Endodermal cell (in vitro differentiated cells): Measurements from ENCODE around the gene MFSD2A. TPM values are rescaled to one million over a fixed set of nuclear protein-coding genes. Genes with fewer than 3 reads are reported as not detected.
A peak's percentile ranks its signal among the peaks of the same experiment; 100 is the strongest.

Experiments
- DNase-seq: peaks from one replicate; pipeline ENCODE4 v3.0.0-alpha.2; 2017
- H3K27ac ChIP-seq: 2 replicates; pipeline ENCODE4 v1.5.1; 2013; ENCODE audit warnings: mild to moderate bottlenecking, low read depth, low read length, moderate library complexity
- H3K27me3 ChIP-seq: 2 replicates; pipeline ENCODE4 v1.6.1; 2013; ENCODE audit warnings: mild to moderate bottlenecking, low read length, moderate library complexity; ENCODE audit not compliant: insufficient read depth, control insufficient read depth, poor library complexity, severe bottlenecking
- H3K36me3 ChIP-seq: 2 replicates; pipeline ENCODE4 v1.7.0; 2013; ENCODE audit warnings: mild to moderate bottlenecking, low read length, moderate library complexity; ENCODE audit not compliant: control insufficient read depth, insufficient read depth
- H3K4me1 ChIP-seq: one replicate; pipeline ENCODE4 v1.7.0; 2013; ENCODE audit warnings: low read length; ENCODE audit not compliant: control insufficient read depth, insufficient read depth
- H3K4me3 ChIP-seq: 2 replicates; pipeline ENCODE4 v1.5.1; 2013; ENCODE audit warnings: mild to moderate bottlenecking, low read length, moderate library complexity
- H3K9ac ChIP-seq: 2 replicates; pipeline ENCODE4 v1.6.1; 2013; ENCODE audit warnings: mild to moderate bottlenecking, low read length, moderate library complexity; ENCODE audit not compliant: poor library complexity, severe bottlenecking; ENCODE audit errors: extremely low read depth
- H3K9me3 ChIP-seq: 2 replicates; pipeline ENCODE4 v1.6.1; 2013; ENCODE audit warnings: mild to moderate bottlenecking, low read length, moderate library complexity; ENCODE audit not compliant: control insufficient read depth
- H3K27ac Mint-ChIP-seq: 2 replicates; pipeline ENCODE4 v1.8.0; 2020; ENCODE audit warnings: mixed read lengths
- H3K27me3 Mint-ChIP-seq: 2 replicates; pipeline ENCODE4 v1.8.0; 2021; ENCODE audit warnings: mild to moderate bottlenecking, mixed read lengths; ENCODE audit not compliant: insufficient read depth
- H3K36me3 Mint-ChIP-seq: 2 replicates; pipeline ENCODE4 v1.8.0; 2020; ENCODE audit warnings: low read depth, mixed read lengths
- H3K4me1 Mint-ChIP-seq: 2 replicates; pipeline ENCODE4 v1.8.0; 2020; ENCODE audit warnings: mixed read lengths
- H3K4me3 Mint-ChIP-seq: 2 replicates; pipeline ENCODE4 v1.8.0; 2020; ENCODE audit warnings: mild to moderate bottlenecking, moderate library complexity, mixed read lengths
- H3K9me3 Mint-ChIP-seq: 2 replicates; pipeline ENCODE4 v1.8.0; 2020; ENCODE audit warnings: mild to moderate bottlenecking, mixed read lengths
- WGBS, 2 experiments: methylation state at CpG; one replicate each; pipeline versions ENCODE4 v1.1.5 to v1.1.7; 2013; ENCODE audit warnings: missing lambda C conversion rate in 2 of 2, mixed read lengths in 1 of 2; ENCODE audit not compliant: insufficient coverage in 1 of 2, insufficient read length in 1 of 2; 5-methylcytosine and 5-hydroxymethylcytosine counted together
- total RNA-seq, 2 donors: library from RNA; stranded (reverse); fragmentation: NEBNext Ultra II Directional in 1 of 2; extraction: Animal tissue kit (Norgen Biotek cat#: 25700) in 1 of 2; gene quantifications; 2 replicates in 1 of 2; 3 replicates in 1 of 2; pipeline ENCODE4 v1.2.1, GENCODE V29; 2021
- TF ChIP-seq, protein P1 (sequence below): fragments of 200-600 bp; sonication (generic); conservative IDR thresholded peaks from 2 replicates; pipeline ENCODE4 v1.5.0; 2021; ENCODE audit warnings: antibody characterized with exemption, mild to moderate bottlenecking

The MFSD2A gene
- total RNA-seq, 2 donors from 2014 or later: 6.3 to 8.5 TPM

DNA sequence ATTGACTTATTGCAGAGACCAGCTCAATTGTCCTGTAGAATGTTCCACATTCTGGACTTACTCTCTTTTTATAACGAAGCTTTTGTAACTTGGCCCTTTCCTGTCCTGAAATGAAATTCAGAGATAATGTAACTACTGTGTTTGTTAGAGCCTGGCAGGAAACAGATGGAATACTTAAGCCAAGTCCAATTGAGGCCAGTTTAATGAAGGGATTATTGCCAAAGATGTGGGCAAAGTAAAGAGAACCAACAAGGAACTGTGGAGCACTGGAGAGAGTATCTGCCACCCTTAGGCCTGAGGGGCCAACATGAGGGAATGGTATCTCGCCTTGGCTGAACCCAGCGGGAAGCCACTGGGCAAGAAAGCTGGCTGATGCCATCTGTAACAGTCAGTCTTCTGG lies 32.9 kb downstream of the MFSD2A start:
- no peaks in the 10 kb centered on the region for H3K9me3 ChIP-seq
- no peaks in the 10 kb centered on the region for H3K27me3 ChIP-seq
- H3K36me3 ChIP-seq: no peaks in the 10 kb centered on the region
- no peak overlapping the region for H3K4me3 ChIP-seq
- Mint-ChIP-seq H3K27me3 (no peaks in the 10 kb centered on the region), H3K4me1 (no peaks in the 10 kb centered on the region), H3K36me3 (no peaks in the 10 kb centered on the region), H3K4me3 (no peak overlapping the region), H3K27ac (no peak overlapping the region), H3K9me3 (no peaks in the 10 kb centered on the region)
- H3K9ac ChIP-seq: no peak overlapping the region
- no peaks in the 10 kb centered on the region for H3K4me1 ChIP-seq
- 83 to 89% methylated on average over 1 to 3 of the region's 3 CpGs for WGBS, 2 experiments
- DNase-seq: peak; percentile 30
- TF ChIP-seq, protein P1, sequence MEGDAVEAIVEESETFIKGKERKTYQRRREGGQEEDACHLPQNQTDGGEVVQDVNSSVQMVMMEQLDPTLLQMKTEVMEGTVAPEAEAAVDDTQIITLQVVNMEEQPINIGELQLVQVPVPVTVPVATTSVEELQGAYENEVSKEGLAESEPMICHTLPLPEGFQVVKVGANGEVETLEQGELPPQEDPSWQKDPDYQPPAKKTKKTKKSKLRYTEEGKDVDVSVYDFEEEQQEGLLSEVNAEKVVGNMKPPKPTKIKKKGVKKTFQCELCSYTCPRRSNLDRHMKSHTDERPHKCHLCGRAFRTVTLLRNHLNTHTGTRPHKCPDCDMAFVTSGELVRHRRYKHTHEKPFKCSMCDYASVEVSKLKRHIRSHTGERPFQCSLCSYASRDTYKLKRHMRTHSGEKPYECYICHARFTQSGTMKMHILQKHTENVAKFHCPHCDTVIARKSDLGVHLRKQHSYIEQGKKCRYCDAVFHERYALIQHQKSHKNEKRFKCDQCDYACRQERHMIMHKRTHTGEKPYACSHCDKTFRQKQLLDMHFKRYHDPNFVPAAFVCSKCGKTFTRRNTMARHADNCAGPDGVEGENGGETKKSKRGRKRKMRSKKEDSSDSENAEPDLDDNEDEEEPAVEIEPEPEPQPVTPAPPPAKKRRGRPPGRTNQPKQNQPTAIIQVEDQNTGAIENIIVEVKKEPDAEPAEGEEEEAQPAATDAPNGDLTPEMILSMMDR: no peak
- no peak overlapping the region for H3K27ac ChIP-seq

DNA sequence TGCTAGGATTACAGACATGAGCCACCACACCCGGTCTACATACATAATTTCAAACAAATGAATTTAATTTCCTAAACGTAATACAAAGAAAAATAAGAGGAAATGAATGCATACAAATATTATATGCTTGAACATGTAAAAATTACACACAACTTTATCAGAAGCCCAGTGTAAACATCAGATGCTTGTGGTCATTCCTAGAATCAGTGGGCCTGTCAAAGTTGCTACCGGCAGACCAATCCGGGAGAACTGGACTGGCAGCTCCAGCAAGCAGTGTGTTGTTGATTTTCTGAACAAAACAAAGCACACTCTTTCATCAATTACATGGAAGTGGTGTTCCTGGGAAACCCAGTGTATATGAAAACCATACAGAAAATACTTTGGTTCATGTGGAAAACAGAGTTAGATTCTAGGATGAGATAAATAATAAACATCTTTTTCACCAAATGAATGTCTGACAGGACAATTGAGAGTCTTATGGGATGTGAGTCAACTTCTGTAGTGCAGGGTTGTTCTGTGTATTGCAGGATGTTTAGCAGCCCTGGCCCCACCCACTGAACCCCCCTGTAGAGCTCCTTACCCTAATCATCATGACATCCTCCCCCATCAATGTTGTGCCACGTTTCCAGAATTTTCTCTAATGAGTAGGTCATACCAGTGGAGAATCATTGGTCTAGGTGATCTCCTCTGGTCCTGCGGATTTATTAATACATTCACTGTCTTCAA lies 33.8 kb downstream of the MFSD2A start:
- Histone ChIP-seq H3K9me3 (no peaks in the 10 kb centered on the region), H3K27me3 (no peaks in the 10 kb centered on the region), H3K9ac (no peak overlapping the region), H3K4me1 (no peaks in the 10 kb centered on the region), H3K4me3 (no peak overlapping the region), H3K36me3 (no peaks in the 10 kb centered on the region), H3K27ac (no peak overlapping the region)
- TF ChIP-seq, protein P1: no peak
- Mint-ChIP-seq H3K4me3 (no peak overlapping the region), H3K27ac (no peak overlapping the region), H3K36me3 (no peaks in the 10 kb centered on the region), H3K27me3 (no peaks in the 10 kb centered on the region), H3K4me1 (no peaks in the 10 kb centered on the region), H3K9me3 (no peaks in the 10 kb centered on the region)
- peak; percentile 31 for DNase-seq
- 86 to 100% methylated on average over 1 to 6 of the region's 6 CpGs for WGBS, 2 experiments

DNA sequence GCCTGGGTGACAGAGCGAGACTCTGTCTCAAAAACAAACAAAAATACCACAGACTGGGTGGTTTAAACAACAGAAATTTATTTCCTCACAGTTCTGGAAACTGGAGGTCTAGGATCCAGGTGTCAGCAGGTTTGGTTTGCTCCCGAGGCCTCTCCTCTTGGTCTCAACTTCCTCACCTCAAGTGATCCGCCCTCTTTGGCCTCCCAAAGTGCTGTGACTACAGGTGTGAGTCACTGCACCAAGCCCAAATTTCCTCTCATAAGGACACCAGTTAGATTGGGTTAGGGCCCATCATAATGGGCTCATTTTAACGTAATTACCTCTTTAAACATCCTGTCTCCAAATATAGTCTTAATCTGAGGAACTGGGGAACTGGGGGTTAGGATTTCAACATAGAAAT lies 35.5 kb downstream of the MFSD2A start:
- no peaks in the 10 kb centered on the region for H3K9me3 Mint-ChIP-seq
- no peak overlapping the region for H3K27ac Mint-ChIP-seq
- WGBS, 2 experiments: 84 to 100% methylated on average over 3 to 4 of the region's 4 CpGs
- Histone ChIP-seq H3K4me3 (no peak overlapping the region), H3K9me3 (no peaks in the 10 kb centered on the region), H3K27me3 (no peaks in the 10 kb centered on the region), H3K4me1 (no peaks in the 10 kb centered on the region), H3K27ac (no peak overlapping the region), H3K9ac (no peak overlapping the region), H3K36me3 (no peaks in the 10 kb centered on the region)
- H3K4me3 Mint-ChIP-seq: no peak overlapping the region
- peak; percentile 45 for DNase-seq
- TF ChIP-seq, protein P1: no peak
- H3K36me3 Mint-ChIP-seq: no peaks in the 10 kb centered on the region
- H3K27me3 Mint-ChIP-seq: no peaks in the 10 kb centered on the region
- H3K4me1 Mint-ChIP-seq: no peaks in the 10 kb centered on the region
